Suprapubic skin (tissue), 4 donors: Measurements from ENCODE around the gene MCC. TPM values are rescaled to one million over a fixed set of nuclear protein-coding genes. Genes with fewer than 3 reads are reported as not detected.

ENCODE experiments used
- DNase-seq, 2 donors: peaks; one replicate each; pipeline ENCODE4 v3.0.0-alpha.2; 2019; ENCODE audit warnings: low spot score in 2 of 2
- H3K27ac ChIP-seq: fragments of 200-600 bp; sonication (generic); one replicate; pipeline ENCODE4 v1.5.1; 2019
- H3K27me3 ChIP-seq: fragments of 200-600 bp; sonication (generic); one replicate; pipeline ENCODE4 v1.5.1; 2019
- H3K36me3 ChIP-seq: fragments of 200-600 bp; sonication (generic); one replicate; pipeline ENCODE4 v1.5.1; 2019
- H3K4me1 ChIP-seq: fragments of 200-600 bp; sonication (generic); one replicate; pipeline ENCODE4 v1.5.1; 2019
- H3K4me3 ChIP-seq: fragments of 200-600 bp; sonication (generic); one replicate; pipeline ENCODE4 v1.5.1; 2019; ENCODE audit warnings: mild to moderate bottlenecking
- H3K9me3 ChIP-seq: fragments of 200-600 bp; sonication (generic); one replicate; pipeline ENCODE4 v1.5.1; 2019
- EP300 ChIP-seq: sonication (generic); formaldehyde crosslinking; IDR thresholded peaks from one replicate; pipeline ENCODE4 v1.6.1; 2017; ENCODE audit warnings: antibody characterized with exemption
- POLR2A ChIP-seq, 2 donors: fragments of 450-650 bp; IDR thresholded peaks; one replicate each; pipeline ENCODE4 v1.6.1; 2017; ENCODE audit warnings: antibody characterized with exemption in 2 of 2, mild to moderate bottlenecking in 2 of 2, moderate library complexity in 2 of 2
- POLR2AphosphoS5 ChIP-seq, 3 donors: sonication (generic); formaldehyde crosslinking; IDR thresholded peaks; one replicate each; pipeline ENCODE4 v1.6.1; 2017; ENCODE audit warnings: antibody characterized with exemption in 3 of 3
- WGBS: methylation state at CpG from one replicate; pipeline ENCODE4 v1.1.5; 2018; 5-methylcytosine and 5-hydroxymethylcytosine counted together
- total RNA-seq, 4 donors: library from RNA; depleted of rRNA; stranded (reverse); fragments of >200 nt; gene quantifications; one replicate each; pipeline ENCODE4 v1.1.0, GENCODE V29; 2016
- TF ChIP-seq, protein P1 (sequence below), 2 donors: fragments of 200-600 bp in 1 of 2; fragments of 450-650 bp in 1 of 2; sonication (generic) in 1 of 2; IDR thresholded peaks; one replicate each; pipeline ENCODE4 v1.5.1; 2016 to 2019; ENCODE audit warnings: antibody characterized with exemption in 2 of 2, mild to moderate bottlenecking in 1 of 2, moderate library complexity in 1 of 2

The MCC gene
- total RNA-seq, 4 donors from 2014 or later: 67.7 to 105 (median 86.6) TPM

DNA sequence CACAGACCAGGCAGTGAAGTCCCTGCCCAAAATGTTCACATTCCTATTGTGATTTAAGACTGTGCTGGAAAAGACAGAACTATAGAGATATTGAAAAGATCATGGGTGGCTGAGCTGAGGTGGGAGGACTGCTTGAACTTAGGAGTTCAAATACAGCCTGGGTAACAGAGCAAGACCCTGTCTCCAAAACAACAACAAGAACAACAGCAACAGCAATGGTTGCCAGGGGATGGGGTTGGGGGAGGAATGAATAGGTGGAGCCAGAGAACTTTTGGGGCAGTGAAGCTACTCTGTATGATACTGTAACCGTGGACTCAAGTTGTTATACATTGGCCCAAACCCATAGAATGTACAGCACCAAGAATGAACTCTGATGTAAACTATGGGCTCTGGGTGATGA is 423.4 kb downstream of the MCC start:
- peaks cover 62% of the 10 kb centered on the region for H3K36me3 ChIP-seq
- TF ChIP-seq, protein P1, sequence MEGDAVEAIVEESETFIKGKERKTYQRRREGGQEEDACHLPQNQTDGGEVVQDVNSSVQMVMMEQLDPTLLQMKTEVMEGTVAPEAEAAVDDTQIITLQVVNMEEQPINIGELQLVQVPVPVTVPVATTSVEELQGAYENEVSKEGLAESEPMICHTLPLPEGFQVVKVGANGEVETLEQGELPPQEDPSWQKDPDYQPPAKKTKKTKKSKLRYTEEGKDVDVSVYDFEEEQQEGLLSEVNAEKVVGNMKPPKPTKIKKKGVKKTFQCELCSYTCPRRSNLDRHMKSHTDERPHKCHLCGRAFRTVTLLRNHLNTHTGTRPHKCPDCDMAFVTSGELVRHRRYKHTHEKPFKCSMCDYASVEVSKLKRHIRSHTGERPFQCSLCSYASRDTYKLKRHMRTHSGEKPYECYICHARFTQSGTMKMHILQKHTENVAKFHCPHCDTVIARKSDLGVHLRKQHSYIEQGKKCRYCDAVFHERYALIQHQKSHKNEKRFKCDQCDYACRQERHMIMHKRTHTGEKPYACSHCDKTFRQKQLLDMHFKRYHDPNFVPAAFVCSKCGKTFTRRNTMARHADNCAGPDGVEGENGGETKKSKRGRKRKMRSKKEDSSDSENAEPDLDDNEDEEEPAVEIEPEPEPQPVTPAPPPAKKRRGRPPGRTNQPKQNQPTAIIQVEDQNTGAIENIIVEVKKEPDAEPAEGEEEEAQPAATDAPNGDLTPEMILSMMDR (IDR thresholded peaks at IDR 0.05): no peak
- TF ChIP-seq POLR2AphosphoS5 (IDR thresholded peaks at IDR 0.05) (no peak), EP300 (no peak), POLR2A (IDR thresholded peaks at IDR 0.05) (no peak)

DNA sequence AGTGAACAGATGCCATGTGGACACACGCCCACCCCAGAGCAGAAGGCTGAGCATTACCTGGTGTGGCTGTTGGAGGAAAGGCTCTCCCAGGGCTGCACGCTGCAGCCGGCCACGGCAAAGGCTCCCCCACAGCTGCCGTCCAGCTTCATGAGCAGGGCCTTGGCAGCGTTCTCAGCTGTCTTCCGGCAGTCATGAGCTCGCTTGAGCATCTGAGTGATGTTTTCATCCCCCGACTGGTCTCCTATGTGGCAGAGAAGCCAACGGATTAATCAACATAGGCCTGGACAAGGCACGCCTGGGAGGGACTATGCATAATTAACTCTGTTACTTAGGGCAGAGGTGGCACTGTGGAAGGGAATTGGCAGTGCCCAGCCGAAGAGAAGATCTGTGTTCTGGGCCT is 424.3 kb downstream of the MCC start:
- H3K4me3 ChIP-seq: no peak overlapping the region
- H3K9me3 ChIP-seq: no peaks in the 10 kb centered on the region
- TF ChIP-seq POLR2A (IDR thresholded peaks at IDR 0.05) (no peak), POLR2AphosphoS5 (IDR thresholded peaks at IDR 0.05) (no peak)
- no peak for DNase-seq
- H3K27me3 ChIP-seq: no peaks in the 10 kb centered on the region
- H3K27ac ChIP-seq: no peak overlapping the region
- H3K4me1 ChIP-seq: peaks cover 10% of the 10 kb centered on the region
- H3K36me3 ChIP-seq: peaks cover 59% of the 10 kb centered on the region
- WGBS: 85% methylated on average over 4 of the region's 12 CpGs

More for the DNA sequence above, 423.4 kb downstream of the MCC start:
- Histone ChIP-seq H3K4me3 (no peak overlapping the region), H3K27ac (no peak overlapping the region), H3K9me3 (no peaks in the 10 kb centered on the region), H3K27me3 (no peaks in the 10 kb centered on the region), H3K4me1 (peaks cover 1% of the 10 kb centered on the region)
- DNase-seq: no peak
- WGBS: 100% methylated on average over 1 of the region's 1 CpG

GRCh38 chr5:113062869-113063508 is 425.3 kb downstream of the MCC start:
- Histone ChIP-seq H3K9me3 (no peaks in the 10 kb centered on the region), H3K4me1 (peaks cover 17% of the 10 kb centered on the region), H3K4me3 (no peak overlapping the region), H3K27me3 (no peaks in the 10 kb centered on the region), H3K36me3 (peaks cover 51% of the 10 kb centered on the region), H3K27ac (no peak overlapping the region)
- no peak for DNase-seq
- TF ChIP-seq EP300 (no peak), POLR2AphosphoS5 (IDR thresholded peaks at IDR 0.05) (no peak), POLR2A (IDR thresholded peaks at IDR 0.05) (no peak)
- TF ChIP-seq, protein P1 (IDR thresholded peaks at IDR 0.05): no peak
- 82% methylated on average over 6 of the region's 6 CpGs for WGBS

DNA sequence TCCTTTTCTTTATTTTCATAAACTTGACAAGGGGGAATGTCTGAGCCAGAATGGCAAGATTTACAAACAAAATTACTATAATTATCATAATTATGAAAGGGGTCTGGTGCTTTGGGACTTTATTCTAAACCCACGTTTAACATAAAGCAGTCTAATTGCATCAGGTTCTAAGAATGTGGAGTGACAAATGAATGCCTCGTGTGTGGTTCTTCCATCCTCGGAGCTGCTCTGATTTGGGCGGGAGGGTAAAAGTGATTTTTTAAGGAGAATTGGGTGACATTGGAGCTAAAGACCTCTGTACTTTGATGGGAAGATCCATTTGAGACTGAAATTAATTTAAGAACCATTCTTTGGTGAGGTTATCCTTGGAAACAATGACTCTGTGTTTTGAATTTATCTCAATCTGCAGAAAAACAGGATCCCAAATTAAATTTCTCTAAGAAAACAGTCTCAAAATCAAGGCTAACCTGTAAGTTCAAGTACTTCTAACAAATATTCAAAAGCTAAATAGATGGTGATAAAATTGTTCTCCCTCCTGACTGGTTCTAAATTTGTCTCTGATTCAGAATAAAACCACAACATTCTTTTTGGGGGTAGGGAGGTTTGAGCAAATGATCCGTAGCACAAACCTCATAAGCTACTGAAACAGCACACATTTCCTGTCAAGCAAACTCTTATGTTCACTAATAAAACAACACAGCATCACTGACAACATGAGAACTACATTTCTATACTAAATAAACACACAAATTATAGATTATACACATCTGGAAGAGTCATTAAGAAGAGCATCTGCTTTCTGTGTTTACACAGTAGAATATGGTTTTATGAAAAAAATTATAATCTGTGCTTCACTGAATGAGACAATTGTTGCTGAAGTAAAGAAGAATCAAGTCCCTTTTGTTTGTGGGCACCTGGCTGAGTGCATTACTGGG is 426.1 kb downstream of the MCC start:
- Histone ChIP-seq H3K36me3 (peaks cover 44% of the 10 kb centered on the region), H3K27me3 (no peaks in the 10 kb centered on the region), H3K9me3 (no peaks in the 10 kb centered on the region), H3K27ac (no peak overlapping the region), H3K4me3 (no peak overlapping the region), H3K4me1 (peaks cover 25% of the 10 kb centered on the region)
- DNase-seq: no peak
- TF ChIP-seq, protein P1 (IDR thresholded peaks at IDR 0.05): no peak
- no peak for TF ChIP-seq POLR2A (IDR thresholded peaks at IDR 0.05)
- TF ChIP-seq EP300: no peak
- no peak for TF ChIP-seq POLR2AphosphoS5 (IDR thresholded peaks at IDR 0.05)
- 78% methylated on average over 5 of the region's 5 CpGs for WGBS

- no peak overlapping the region for H3K27ac ChIP-seq
- H3K4me1 ChIP-seq: peaks cover 28% of the 10 kb centered on the region
- H3K27me3 ChIP-seq: no peaks in the 10 kb centered on the region
- DNase-seq: no peak
- H3K9me3 ChIP-seq: no peaks in the 10 kb centered on the region
- H3K4me3 ChIP-seq: no peak overlapping the region
- TF ChIP-seq POLR2AphosphoS5 (IDR thresholded peaks at IDR 0.05): no peak
- TF ChIP-seq, protein P1 (IDR thresholded peaks at IDR 0.05): no peak
- no peak for TF ChIP-seq EP300
- TF ChIP-seq POLR2A (IDR thresholded peaks at IDR 0.05): no peak
- peaks cover 36% of the 10 kb centered on the region for H3K36me3 ChIP-seq
- whole genome bisulfite sequencing: 95% methylated on average over 4 of the region's 4 CpGs
These were observed 427.7 kb downstream of the MCC start for GRCh38 chr5:113060408-113061025.
